Stomach (tissue), 9 donors: ENCODE results near the gene DPP6. TPM values are rescaled to one million over a fixed set of nuclear protein-coding genes. Genes with fewer than 3 reads are reported as not detected.

ENCODE experiments used
- DNase-seq, 2 donors: peaks; one replicate each; pipeline versions ENCODE4 v3.0.0 to v3.0.0-alpha.2; 2013 to 2019
- H3K27ac ChIP-seq, 5 donors: fragments of 200-600 bp in 4 of 5; sonication (generic) in 4 of 5; one replicate each; pipeline ENCODE4 v1.5.1; 2013 to 2019; ENCODE audit warnings: mild to moderate bottlenecking in 1 of 5, moderate library complexity in 1 of 5
- H3K27me3 ChIP-seq, 3 donors: fragments of 200-600 bp; sonication (generic); one replicate each; pipeline ENCODE4 v1.5.1; 2017 to 2019; ENCODE audit warnings: mixed run types in 1 of 3
- H3K36me3 ChIP-seq, 4 donors: fragments of 200-600 bp; sonication (generic); 1 replicate in 3 of 4; 2 replicates in 1 of 4; pipeline ENCODE4 v1.5.1; 2016 to 2019
- H3K4me1 ChIP-seq, 4 donors: fragments of 200-600 bp; sonication (generic); one replicate each; pipeline ENCODE4 v1.5.1; 2016 to 2019
- H3K4me3 ChIP-seq, 4 donors: fragments of 200-600 bp; sonication (generic) in 3 of 4; one replicate each; pipeline ENCODE4 v1.5.1; 2016 to 2019; ENCODE audit warnings: mild to moderate bottlenecking in 1 of 4
- H3K9me3 ChIP-seq, 4 donors: fragments of 200-600 bp; sonication (generic); one replicate each; pipeline ENCODE4 v1.5.1; 2016 to 2019
- CTCF ChIP-seq, 7 experiments: fragments of 450-650 bp in 4 of 7; fragments of 200-600 bp in 3 of 7; sonication (generic) in 3 of 7; IDR thresholded peaks; one replicate each; pipeline ENCODE4 v1.5.1; 2016 to 2019; ENCODE audit warnings: antibody characterized with exemption in 7 of 7, control low read depth in 2 of 7, mild to moderate bottlenecking in 1 of 7
- EP300 ChIP-seq: sonication (generic); formaldehyde crosslinking; IDR thresholded peaks from one replicate; pipeline ENCODE4 v1.6.1; 2017; ENCODE audit warnings: antibody characterized with exemption
- POLR2A ChIP-seq, 4 donors: fragments of 450-650 bp; IDR thresholded peaks; one replicate each; pipeline ENCODE4 v1.6.1; 2016; ENCODE audit warnings: antibody characterized with exemption in 4 of 4, control low read depth in 2 of 4, mild to moderate bottlenecking in 1 of 4, moderate library complexity in 1 of 4
- POLR2AphosphoS5 ChIP-seq, 3 donors: sonication (generic); formaldehyde crosslinking; IDR thresholded peaks; one replicate each; pipeline ENCODE4 v1.6.1; 2016; ENCODE audit warnings: antibody characterized with exemption in 3 of 3
- WGBS, 5 donors: extraction: QIAGEN DNeasy Blood & Tissue Kit in 3 of 5; methylation state at CpG; one replicate each; pipeline versions ENCODE4 v1.1.5 to v1.1.7; 2013 to 2018; 5-methylcytosine and 5-hydroxymethylcytosine counted together
- intact Hi-C: fragments of 100-400 bp; cut with DNase I; formaldehyde crosslinking; loops from one replicate; pipeline ENCODE4 v1.15.1; 2023; ENCODE audit warnings: low total_unique reads
- polyA plus RNA-seq, 3 donors: library from polyadenylated mRNA; stranded (reverse); fragments of 200-250 nt; gene quantifications; one replicate each; pipeline ENCODE4 v1.2.3, GENCODE V29; 2013
- total RNA-seq, 5 donors: library from RNA; depleted of rRNA; stranded (reverse); fragments of >200 nt; gene quantifications; one replicate each; pipeline versions ENCODE4 v1.1.0 to v1.2.3, GENCODE V29; 2014 to 2016
- donor health status: healthy with polysubstance abuse.
- donor health status: Bipolar disorder and iron deficiency.
- donor health status: healthy.

Gene DPP6
- total and polyA plus RNA-seq, 8 donors: 0.15 to 29.8 (median 4.9) TPM

DNA sequence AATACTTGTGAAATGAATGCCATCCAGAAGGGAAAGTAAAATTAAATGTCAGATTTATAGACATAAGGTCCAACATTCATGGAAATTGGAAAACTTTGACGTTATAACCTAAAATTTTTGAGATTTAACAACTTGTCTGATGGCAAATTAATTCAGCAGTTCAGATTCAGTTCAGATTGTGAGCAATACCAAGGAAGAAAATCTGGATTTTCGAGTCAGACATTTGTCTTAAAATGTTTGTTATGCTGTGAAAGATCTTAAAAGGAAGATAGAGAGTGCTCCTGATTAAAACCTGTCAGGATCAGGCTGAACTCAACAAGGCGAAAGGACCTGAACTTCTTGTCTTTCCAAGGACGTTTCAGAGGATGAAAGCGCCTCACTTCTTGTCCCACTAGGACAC is 629.8 kb downstream of the DPP6 start:
- Histone ChIP-seq H3K36me3 (no peaks in the 10 kb centered on the region), H3K4me1 (peaks cover 0 to 9% (median 0%) of the 10 kb centered on the region in 4 donors), H3K4me3 (no peak overlapping the region), H3K27ac (no peak overlapping the region), H3K27me3 (no peaks in the 10 kb centered on the region), H3K9me3 (peaks cover 0 to 4% (median 0%) of the 10 kb centered on the region in 4 donors)
- 70 to 75% (median 72%) methylated on average over 5 of the region's 5 CpGs for WGBS, 5 donors
- intact Hi-C loops: no loop called here
- DNase-seq: no peak
- TF ChIP-seq POLR2A (IDR thresholded peaks at IDR 0.05): no peak

GRCh38 chr7:154684666-154685563 is 632.7 kb downstream of the DPP6 start:
- H3K4me3 ChIP-seq: no peak overlapping the region
- no peak for DNase-seq
- no peak overlapping the region for H3K27ac ChIP-seq
- intact Hi-C loops: no loop called here
- no peaks in the 10 kb centered on the region for H3K36me3 ChIP-seq
- no peak for TF ChIP-seq POLR2A (IDR thresholded peaks at IDR 0.05)
- TF ChIP-seq CTCF (IDR thresholded peaks at IDR 0.05): no peak
- no peak for TF ChIP-seq EP300
- no peak for TF ChIP-seq POLR2AphosphoS5 (IDR thresholded peaks at IDR 0.05)
- peaks cover 0 to 9% (median 0%) of the 10 kb centered on the region in 4 donors for H3K4me1 ChIP-seq
- no peaks in the 10 kb centered on the region for H3K27me3 ChIP-seq
- WGBS, 5 donors: 36 to 42% (median 37%) methylated on average over 10 of the region's 10 CpGs
- no peaks in the 10 kb centered on the region for H3K9me3 ChIP-seq

DNA sequence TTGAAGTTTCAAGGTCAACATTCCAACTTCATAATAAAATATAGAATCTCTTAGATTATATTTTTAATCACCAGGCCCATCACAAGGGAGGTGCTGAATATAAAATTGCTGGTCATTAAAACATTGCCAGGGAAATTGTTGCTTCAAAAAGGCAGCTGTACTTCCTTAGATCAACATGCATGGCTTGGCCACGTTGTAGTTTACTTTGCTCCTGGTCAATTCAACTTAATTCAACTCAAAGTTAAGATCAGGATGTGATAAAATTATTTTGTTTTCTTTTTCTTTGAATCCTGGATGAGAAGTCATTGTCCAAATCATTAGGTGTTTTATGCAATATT is 633.3 kb downstream of the DPP6 start:
- WGBS, 5 donors: 12 to 19% (median 16%) methylated on average over 1 of the region's 1 CpG

GRCh38 chr7:154686305-154686704 is 634.1 kb downstream of the DPP6 start:
- Histone ChIP-seq H3K27me3 (no peaks in the 10 kb centered on the region), H3K27ac (no peak overlapping the region)

More for the DNA sequence above, 633.3 kb downstream of the DPP6 start:
- Histone ChIP-seq H3K27me3 (no peaks in the 10 kb centered on the region), H3K36me3 (no peaks in the 10 kb centered on the region), H3K27ac (no peak overlapping the region), H3K4me1 (peaks cover 0 to 9% (median 0%) of the 10 kb centered on the region in 4 donors), H3K9me3 (no peaks in the 10 kb centered on the region), H3K4me3 (no peak overlapping the region)
- no peak for TF ChIP-seq EP300
- no peak for TF ChIP-seq CTCF (IDR thresholded peaks at IDR 0.05)
- TF ChIP-seq POLR2A (IDR thresholded peaks at IDR 0.05): no peak
- no peak for TF ChIP-seq POLR2AphosphoS5 (IDR thresholded peaks at IDR 0.05)
- intact Hi-C loops: no loop called here
- DNase-seq: no peak

More at GRCh38 chr7:154686305-154686704, 634.1 kb downstream of the DPP6 start:
- Histone ChIP-seq H3K4me3 (no peak overlapping the region), H3K36me3 (no peaks in the 10 kb centered on the region), H3K4me1 (peaks cover 0 to 9% (median 0%) of the 10 kb centered on the region in 4 donors), H3K9me3 (no peaks in the 10 kb centered on the region)
- no peak for DNase-seq
- no peak for TF ChIP-seq EP300
- no peak for TF ChIP-seq CTCF (IDR thresholded peaks at IDR 0.05)
- intact Hi-C loops: no loop called here
- 53 to 60% (median 57%) methylated on average over 4 of the region's 4 CpGs for WGBS, 5 donors
